Adrenal gland (tissue), 12 donors: Measurements from ENCODE around the gene AGBL3. TPM values are rescaled to one million over a fixed set of nuclear protein-coding genes. Genes with fewer than 3 reads are reported as not detected.

ENCODE experiments used
- DNase-seq, 7 donors: peaks; one replicate each; pipeline ENCODE4 v3.0.0-alpha.2; 2019 to 2020
- H3K27ac ChIP-seq, 5 donors: fragments of 200-600 bp; sonication (generic) in 4 of 5; 1 replicate in 3 of 5; 2 replicates in 2 of 5; pipeline versions ENCODE4 v1.5.1 to v1.8.0; 2016 to 2020; ENCODE audit warnings: mild to moderate bottlenecking in 1 of 5
- H3K27me3 ChIP-seq: fragments of 200-600 bp; 2 replicates; pipeline ENCODE4 v1.8.0; 2021
- H3K36me3 ChIP-seq, 2 donors: fragments of 200-600 bp; replicated peaks in 1 of 2; 1 replicate in 1 of 2; 2 replicates in 1 of 2; pipeline versions ENCODE4 v1.5.1 to v1.8.0; 2018 to 2022
- H3K4me1 ChIP-seq, 2 donors: fragments of 200-600 bp; replicated peaks in 1 of 2; 1 replicate in 1 of 2; 2 replicates in 1 of 2; pipeline versions ENCODE4 v1.5.1 to v1.8.0; 2018 to 2021
- H3K4me3 ChIP-seq, 4 donors: fragments of 200-600 bp; sonication (generic) in 3 of 4; one replicate each; pipeline ENCODE4 v1.5.1; 2016 to 2018
- H3K9me3 ChIP-seq, 3 donors: fragments of 200-600 bp; sonication (generic) in 1 of 3; replicated peaks in 1 of 3; 1 replicate in 2 of 3; 2 replicates in 1 of 3; pipeline versions ENCODE4 v1.5.1 to v1.8.0; 2016 to 2021
- POLR2A ChIP-seq, 2 donors: fragments of 450-650 bp; IDR thresholded peaks; one replicate each; pipeline ENCODE4 v1.6.1; 2017; ENCODE audit warnings: antibody characterized with exemption in 2 of 2, mild to moderate bottlenecking in 2 of 2, moderate library complexity in 1 of 2
- WGBS, 4 donors: extraction: QIAGEN DNeasy Blood & Tissue Kit in 2 of 4; methylation state at CpG; one replicate each; pipeline versions ENCODE4 v1.1.5 to v1.1.7; 2013 to 2017; 5-methylcytosine and 5-hydroxymethylcytosine counted together
- intact Hi-C, 2 donors: fragments of 100-400 bp; cut with DNase I; formaldehyde crosslinking; loops; one replicate each; pipeline versions ENCODE4 v1.14.1 to v1.15.0; 2022 to 2023
- polyA plus RNA-seq, 3 donors: library from polyadenylated mRNA; stranded (reverse); fragments of 200-250 nt in 2 of 3; fragments of 350-450 nt in 1 of 3; fragmentation: Illumina TruSeq in 1 of 3; extraction: RNeasy Lipid Tissue Mini Kit (QIAGEN cat#74804) in 1 of 3; gene quantifications; one replicate each; pipeline ENCODE4 v1.2.3, GENCODE V29; 2013 to 2014
- total RNA-seq, 9 donors: library from RNA; depleted of rRNA in 4 of 9; stranded (reverse); fragments of >200 nt in 4 of 9; fragments of 120-200 nt in 1 of 9; fragmentation: NEBNext Ultra II Directional in 1 of 9; extraction: Animal tissue kit (Norgen Biotek cat#: 25700) in 1 of 9; gene quantifications; one replicate each; pipeline versions ENCODE4 v1.1.0 to v1.2.4, GENCODE V29; 2013 to 2023
- TF ChIP-seq, protein P1 (sequence below), 6 experiments: fragments of 450-650 bp in 4 of 6; fragments of 200-600 bp in 2 of 6; sonication (generic) in 1 of 6; IDR thresholded peaks; 1 replicate in 5 of 6; 2 replicates in 1 of 6; pipeline versions ENCODE4 v1.5.1 to v1.8.0; 2016 to 2021; ENCODE audit warnings: antibody characterized with exemption in 6 of 6, mild to moderate bottlenecking in 2 of 6, moderate library complexity in 1 of 6
- donor health status: healthy with polysubstance abuse.
- donor health status: Bipolar disorder and iron deficiency.
- donor health status: DM: yes; HTN: yes; CAD: no.
- donor health status: DM: no; HTN: no; CAD: no.
- donor health status: DM: no; HTN: no; CAD: no.
- donor health status: DM: yes; HTN: yes; CAD: no.

The AGBL3 gene
- total and polyA plus RNA-seq, 12 donors: 0.28 to 7.3 (median 1.9) TPM

- Histone ChIP-seq H3K4me1 (peaks cover 0 to 16% of the 10 kb centered on the region in 2 donors), H3K27me3 (no peaks in the 10 kb centered on the region), H3K27ac (peak overlapping the region in 4 of 5 donors; percentile 73 to 90 (median 84)), H3K9me3 (no peaks in the 10 kb centered on the region), H3K4me3 (peak overlapping the region in 3 of 4 donors; percentile 31 to 78 (median 60)), H3K36me3 (no peaks in the 10 kb centered on the region)
- no peak for TF ChIP-seq POLR2A (IDR thresholded peaks at IDR 0.05)
- TF ChIP-seq, protein P1, sequence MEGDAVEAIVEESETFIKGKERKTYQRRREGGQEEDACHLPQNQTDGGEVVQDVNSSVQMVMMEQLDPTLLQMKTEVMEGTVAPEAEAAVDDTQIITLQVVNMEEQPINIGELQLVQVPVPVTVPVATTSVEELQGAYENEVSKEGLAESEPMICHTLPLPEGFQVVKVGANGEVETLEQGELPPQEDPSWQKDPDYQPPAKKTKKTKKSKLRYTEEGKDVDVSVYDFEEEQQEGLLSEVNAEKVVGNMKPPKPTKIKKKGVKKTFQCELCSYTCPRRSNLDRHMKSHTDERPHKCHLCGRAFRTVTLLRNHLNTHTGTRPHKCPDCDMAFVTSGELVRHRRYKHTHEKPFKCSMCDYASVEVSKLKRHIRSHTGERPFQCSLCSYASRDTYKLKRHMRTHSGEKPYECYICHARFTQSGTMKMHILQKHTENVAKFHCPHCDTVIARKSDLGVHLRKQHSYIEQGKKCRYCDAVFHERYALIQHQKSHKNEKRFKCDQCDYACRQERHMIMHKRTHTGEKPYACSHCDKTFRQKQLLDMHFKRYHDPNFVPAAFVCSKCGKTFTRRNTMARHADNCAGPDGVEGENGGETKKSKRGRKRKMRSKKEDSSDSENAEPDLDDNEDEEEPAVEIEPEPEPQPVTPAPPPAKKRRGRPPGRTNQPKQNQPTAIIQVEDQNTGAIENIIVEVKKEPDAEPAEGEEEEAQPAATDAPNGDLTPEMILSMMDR (IDR thresholded peaks at IDR 0.05): no peak
- intact Hi-C loops: loop anchor here in 1 of 2 donors (10.0 kb wide), 1 partner anchor 179 kb away; no protein-coding TSS in a partner anchor
- DNase-seq: no peak
- 48 to 52% (median 49%) methylated on average over 8 of the region's 8 CpGs for WGBS, 4 donors
Measured at GRCh38 chr7:134985894-134986362, 380 bp upstream of the AGBL3 start.

DNA sequence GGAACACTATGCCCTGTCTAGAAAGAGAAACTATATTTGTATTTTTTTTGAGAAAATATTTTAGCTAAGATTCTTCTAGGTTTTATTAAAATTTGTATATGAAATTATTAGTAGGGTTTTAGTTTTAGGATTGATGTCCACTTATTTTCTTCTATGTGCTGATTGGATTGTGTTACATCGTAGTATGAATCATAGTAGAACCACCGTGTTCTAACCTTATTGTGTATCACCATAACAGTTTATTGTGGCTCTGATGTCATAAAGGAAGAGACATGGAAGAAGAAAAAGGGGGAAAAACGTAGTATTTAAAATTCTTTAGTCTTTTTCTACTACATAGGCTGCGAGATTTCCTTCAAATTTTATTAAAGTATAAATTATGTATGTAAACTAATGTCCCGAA, 1.9 kb downstream of the AGBL3 start:
- no peaks in the 10 kb centered on the region for H3K36me3 ChIP-seq
- H3K27ac ChIP-seq: no peak overlapping the region
- H3K27me3 ChIP-seq: no peaks in the 10 kb centered on the region
- intact Hi-C loops: loop anchor here in 1 of 2 donors (10.0 kb wide), 1 partner anchor 177 kb away; no protein-coding TSS in a partner anchor
- no peak overlapping the region for H3K4me3 ChIP-seq
- H3K4me1 ChIP-seq: peaks cover 0 to 20% of the 10 kb centered on the region in 2 donors
- DNase-seq: no peak
- 88 to 90% (median 89%) methylated on average over 5 of the region's 5 CpGs for WGBS, 4 donors
- no peaks in the 10 kb centered on the region for H3K9me3 ChIP-seq
- TF ChIP-seq, protein P1 (IDR thresholded peaks at IDR 0.05): no peak
- TF ChIP-seq POLR2A (IDR thresholded peaks at IDR 0.05): no peak

DNA sequence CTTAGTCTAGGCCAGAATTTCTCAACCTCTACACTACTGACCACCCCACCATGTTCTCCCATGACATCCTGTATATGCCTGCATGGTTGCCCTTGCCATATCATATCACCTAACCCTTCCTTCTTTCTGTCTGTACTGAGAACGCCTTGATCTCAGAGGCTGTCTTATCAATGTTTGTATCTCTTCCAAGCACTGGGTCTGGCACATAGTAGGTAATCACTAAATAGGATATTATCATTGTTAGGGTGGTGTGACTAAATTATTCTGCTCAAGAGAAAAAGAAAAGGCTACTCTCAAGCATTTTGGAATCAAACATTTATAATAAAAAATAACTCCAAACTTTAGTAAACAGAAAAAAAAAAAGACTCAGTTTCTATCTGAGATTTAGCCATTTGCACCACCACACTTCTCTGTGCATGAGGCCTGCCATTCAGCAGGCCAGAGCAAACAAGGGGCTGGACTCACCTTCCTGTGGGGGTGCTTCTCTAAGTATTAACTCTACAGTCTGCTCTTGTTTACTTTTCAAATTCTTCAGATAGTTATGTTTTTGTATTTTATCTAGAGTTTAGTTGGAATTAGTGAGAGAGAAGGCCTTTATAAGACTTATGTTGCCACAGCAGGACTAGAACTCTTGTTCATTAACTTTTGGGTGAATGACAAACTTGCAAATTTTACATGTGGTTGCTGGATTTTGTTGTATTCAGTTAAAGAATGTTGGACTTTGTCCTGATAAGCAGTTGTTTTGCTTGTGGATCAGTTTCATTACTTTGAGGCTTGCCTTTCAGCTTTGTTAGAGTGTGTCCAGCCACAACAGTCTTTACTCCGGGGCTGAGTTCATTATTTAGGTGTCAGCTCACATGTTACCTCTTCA, 5.4 kb downstream of the AGBL3 start:
- WGBS, 4 donors: 80 to 91% (median 81%) methylated on average over 2 of the region's 2 CpGs
- peaks cover 0 to 22% of the 10 kb centered on the region in 2 donors for H3K4me1 ChIP-seq
- no peak for DNase-seq
- intact Hi-C loops: loop anchor here in 1 of 2 donors (10.0 kb wide), 1 partner anchor 173 kb away; no protein-coding TSS in a partner anchor
- no peaks in the 10 kb centered on the region for H3K27me3 ChIP-seq
- TF ChIP-seq, protein P1 (IDR thresholded peaks at IDR 0.05): no peak
- TF ChIP-seq POLR2A (IDR thresholded peaks at IDR 0.05): no peak
- no peaks in the 10 kb centered on the region for H3K36me3 ChIP-seq
- H3K4me3 ChIP-seq: no peak overlapping the region
- H3K9me3 ChIP-seq: no peaks in the 10 kb centered on the region
- peak overlapping the region in 2 of 5 donors; percentile 5 to 53 for H3K27ac ChIP-seq

DNA sequence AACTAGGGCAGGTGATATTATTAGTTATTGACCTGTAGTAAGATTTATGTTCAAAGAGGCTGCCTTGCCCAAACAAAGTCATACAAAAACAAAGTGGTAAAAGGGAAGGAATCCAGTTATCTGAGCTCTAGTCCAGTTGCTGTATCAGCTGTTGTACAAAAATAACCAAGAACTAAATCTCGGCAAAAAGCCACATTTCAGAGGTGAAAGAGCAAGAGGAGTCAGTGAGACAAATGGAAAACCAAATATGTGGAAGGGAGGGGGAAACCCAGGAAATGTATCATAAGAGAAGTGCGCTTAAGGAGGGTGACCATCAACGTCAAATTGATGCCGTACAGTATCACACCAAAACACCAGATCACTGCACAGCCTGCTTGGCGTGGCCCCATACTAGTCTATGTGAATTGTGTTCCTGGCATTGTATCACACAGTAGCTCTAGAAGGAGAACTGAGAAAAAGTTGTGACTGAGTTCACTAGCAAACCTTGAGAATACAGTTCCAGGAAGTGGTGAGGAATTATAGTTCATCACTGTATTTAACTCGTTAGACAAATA, 6.4 kb downstream of the AGBL3 start:
- Histone ChIP-seq H3K27me3 (no peaks in the 10 kb centered on the region), H3K4me1 (peaks cover 0 to 15% of the 10 kb centered on the region in 2 donors), H3K4me3 (no peak overlapping the region), H3K27ac (peak overlapping the region in 1 of 5 donors; percentile 72), H3K9me3 (no peaks in the 10 kb centered on the region), H3K36me3 (no peaks in the 10 kb centered on the region)
- no peak for DNase-seq
- TF ChIP-seq POLR2A (IDR thresholded peaks at IDR 0.05): no peak
- TF ChIP-seq, protein P1 (IDR thresholded peaks at IDR 0.05): no peak
- WGBS, 4 donors: 69 to 81% (median 75%) methylated on average over 6 of the region's 6 CpGs
- intact Hi-C loops: loop anchor here in 1 of 2 donors (10.0 kb wide), 1 partner anchor 172 kb away; no protein-coding TSS in a partner anchor
